ENCODE measurements around the gene OR4A5. TPM values are rescaled to one million over a fixed set of nuclear protein-coding genes. Genes with fewer than 3 reads are reported as not detected.
"Not testable (repeated sequence)": the region's sequence is repeated elsewhere in the genome, so short reads cannot be mapped to it uniquely, and the experiment has no call there.

OR4A5 gene, protein sequence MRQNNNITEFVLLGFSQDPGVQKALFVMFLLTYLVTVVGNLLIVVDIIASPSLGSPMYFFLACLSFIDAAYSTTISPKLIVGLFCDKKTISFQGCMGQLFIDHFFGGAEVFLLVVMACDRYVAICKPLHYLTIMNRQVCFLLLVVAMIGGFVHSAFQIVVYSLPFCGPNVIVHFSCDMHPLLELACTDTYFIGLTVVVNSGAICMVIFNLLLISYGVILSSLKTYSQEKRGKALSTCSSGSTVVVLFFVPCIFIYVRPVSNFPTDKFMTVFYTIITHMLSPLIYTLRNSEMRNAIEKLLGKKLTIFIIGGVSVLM
- not detected in 3 replicates for total RNA-seq

DNA sequence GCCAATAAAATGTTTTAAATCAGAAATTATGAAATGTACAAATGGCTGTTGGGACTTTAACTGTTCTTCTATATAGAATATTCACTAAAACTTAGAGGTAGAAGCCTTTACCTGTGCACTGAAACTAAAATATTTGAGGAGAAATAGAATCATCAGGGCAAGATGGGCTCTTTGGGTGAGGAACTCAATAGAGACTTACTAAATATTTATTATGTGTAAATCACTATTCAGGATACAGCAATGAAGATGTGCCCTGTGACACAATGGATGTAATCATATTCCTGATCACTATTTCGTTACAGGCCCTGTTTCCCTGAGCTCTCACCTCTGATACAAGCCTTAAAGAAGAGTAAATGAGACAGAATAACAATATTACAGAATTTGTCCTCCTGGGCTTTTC is at the start of gene OR4A5:
Gene OR4A5, plus strand, starts transcription at position 301 of the 400 bp plus-strand sequence. Its CDS starts 53 bp downstream, at position 354.
- DNase-seq (ENCODE audit: low spot score in 2 of 2, unreplicated experiment in 2 of 2); H3K4me3 Mint-ChIP-seq; H3K36me3 Mint-ChIP-seq; H3K4me1 Mint-ChIP-seq; H3K27ac Mint-ChIP-seq; H3K27me3 Mint-ChIP-seq (ENCODE audit: low read depth): not testable (repeated sequence)
- H3K9me3 Mint-ChIP-seq, result peaks cover 72% of the 10 kb centered on the region

DNA sequence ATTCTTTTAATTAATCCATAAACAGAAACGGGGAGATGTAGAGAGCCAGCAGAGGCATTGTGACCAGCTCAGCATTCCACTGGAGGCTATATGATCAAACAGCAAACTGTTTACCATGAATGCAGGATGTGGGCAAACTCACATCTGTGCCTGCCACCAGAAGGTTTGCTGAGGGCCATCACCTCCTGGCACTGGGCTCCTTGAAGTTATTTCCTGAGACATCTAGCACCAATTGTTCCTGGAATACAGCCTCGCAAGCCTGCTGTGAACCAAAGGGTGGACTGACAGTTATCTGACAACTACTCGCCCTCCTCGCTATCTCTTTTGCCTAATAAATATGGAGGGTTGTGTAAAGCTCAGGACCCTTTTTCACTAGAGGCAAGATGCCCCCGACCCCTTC is 13.5 kb downstream of the OR4A5 start:
- not testable (repeated sequence) for DNase-seq (ENCODE audit: low spot score in 2 of 2, unreplicated experiment in 2 of 2); H3K4me3 Mint-ChIP-seq
- peaks cover 67% of the 10 kb centered on the region for H3K9me3 Mint-ChIP-seq

More for the DNA sequence above, 13.5 kb downstream of the OR4A5 start:
- H3K36me3 Mint-ChIP-seq; H3K4me1 Mint-ChIP-seq; H3K27me3 Mint-ChIP-seq (ENCODE audit: low read depth); H3K27ac Mint-ChIP-seq: not testable (repeated sequence)

Other genes starting within 250 kb of the OR4A5 start
- not detected in 3 replicates for gene OR4C46, start 102.8 kb upstream of the OR4A5 start, total RNA-seq

Measured in mesothelial cell of epicardium (in vitro differentiated cells).